ENCODE measurements around the gene ANXA11. TPM values are rescaled to one million over a fixed set of nuclear protein-coding genes. Genes with fewer than 3 reads are reported as not detected.
A peak's percentile ranks its signal among the peaks of the same experiment; 100 is the strongest.

Gene ANXA11
- total and polyA plus RNA-seq, 2 of the 8 experiments (the other 6 are each of a cell fraction or from before 2014, with no cell fraction given): 40.5 to 84.9 TPM

DNA sequence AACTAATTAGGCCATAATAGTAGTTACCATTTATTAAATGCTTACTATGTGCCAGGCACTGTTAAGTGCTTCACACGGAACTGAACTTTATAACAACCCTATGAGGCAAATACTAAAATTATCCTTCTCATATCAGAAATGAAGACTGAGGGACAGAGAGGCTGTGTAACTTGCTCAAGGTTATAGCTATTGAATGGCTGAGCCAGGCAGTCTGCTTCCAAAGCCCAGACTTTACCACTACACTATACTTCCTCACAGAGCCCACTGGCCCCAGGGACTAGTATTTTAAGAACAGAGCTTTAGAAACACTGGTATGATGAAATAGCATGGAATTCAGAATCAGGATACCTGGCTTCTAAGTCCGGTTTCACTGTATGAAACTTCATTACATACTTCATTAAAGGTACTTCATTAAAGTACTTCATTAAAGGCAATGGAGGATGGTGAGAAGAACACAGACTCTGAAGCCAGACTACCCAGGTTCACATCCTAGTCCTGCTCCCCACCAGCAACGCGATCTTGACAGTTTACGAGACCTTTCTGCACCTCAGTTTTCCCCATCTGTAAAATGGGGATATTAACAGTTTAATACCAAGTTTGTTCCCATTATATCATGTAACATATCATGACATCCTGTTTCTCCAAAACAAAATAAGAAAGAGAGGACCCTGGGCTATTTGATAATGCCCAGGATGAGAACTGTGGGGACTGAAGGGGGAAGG, 19.6 kb downstream of the ANXA11 start:
- ChIA-PET CTCF (ENCODE audit: partially characterized antibody) (interaction anchor here (1.3 to 3.1 kb wide), 6 partner anchors 9 to 44 kb away, joined by 3 to 18 read pairs (median 7); no protein-coding TSS in a partner anchor), POLR2A (ENCODE audit: partially characterized antibody) (interaction anchor here (1.4 kb wide), 1 partner anchor 18 kb away, joined by 6 read pairs; no protein-coding TSS in a partner anchor)
- peaks cover 0 to 31% of the 10 kb centered on the region in 2 experiments; a peak in 2 of 4 replicates for H3K79me2 ChIP-seq (ENCODE audit: control insufficient read depth in 1 of 2, insufficient read depth in 2 of 2, low read length in 2 of 2)
- peaks cover 2% of the 10 kb centered on the region for H3K79me1 ChIP-seq (ENCODE audit: low read depth, low read length)
- H4K5ac ChIP-seq (ENCODE audit: insufficient read length, low read depth, low read length): no peak overlapping the region
- H4K20me1 ChIP-seq (replicated peaks in 1 of 2; ENCODE audit: control insufficient read depth in 1 of 2, insufficient read depth in 2 of 2, low read length in 2 of 2): peaks cover 0 to 10% of the 10 kb centered on the region in 2 experiments
- H3K4me1 ChIP-seq (replicated peaks in 1 of 4; ENCODE audit: control insufficient read depth in 3 of 4, insufficient read depth in 4 of 4, low read length in 3 of 4): peaks cover 0 to 4% (median 2%) of the 10 kb centered on the region in 4 experiments; a peak in 3 of 7 replicates
- H2AK5ac ChIP-seq (ENCODE audit: low read depth, low read length): no peak overlapping the region
- no peak overlapping the region for H3K9ac ChIP-seq (replicated peaks in 1 of 4; ENCODE audit: extremely low read depth in 1 of 4, low read depth in 3 of 4, low read length in 3 of 4)
- H3K4me2 ChIP-seq (ENCODE audit: insufficient read depth in 1 of 2, low read depth in 2 of 2, low read length in 2 of 2): no peak overlapping the region
- TF ChIP-seq KDM1A (IDR thresholded peaks at IDR 0.05; ENCODE audit: borderline replicate concordance, low read length) (peak; percentile 33; the same call in 1 of the 2 replicates), ZNF274 (IDR thresholded peaks at IDR 0.05; ENCODE audit: borderline replicate concordance, extremely low read depth, low read length) (no peak), NANOG (IDR thresholded peaks at IDR 0.05; ENCODE audit: insufficient read depth, low read depth, low read length, poor library complexity, severe bottlenecking) (no peak), SIRT6 (IDR thresholded peaks at IDR 0.05; ENCODE audit: low read length) (no peak), TAF7 (optimal IDR thresholded peaks at IDR 0.05; ENCODE audit: borderline replicate concordance, low read depth, low read length) (no peak), YY1 (IDR thresholded peaks at IDR 0.05; ENCODE audit: low read depth, low read length) (no peak), SP1 (IDR thresholded peaks at IDR 0.05; ENCODE audit: low read depth, low read length) (no peak), TBP (IDR thresholded peaks at IDR 0.05; ENCODE audit: low read depth, low read length) (no peak), SP2 (IDR thresholded peaks at IDR 0.05; ENCODE audit: low read length) (no peak)
- 91% methylated on average over 5 of the region's 5 CpGs; no CpG with 5 or more reads in 1 of the 2 experiments for WGBS, 2 experiments (ENCODE audit: extremely low coverage in 1 of 2, insufficient coverage in 1 of 2, insufficient read length in 1 of 2, insufficient replicate concordance in 2 of 2, low coverage in 1 of 2, low lambda C conversion rate in 2 of 2, missing lambda C conversion rate in 1 of 2)
- H3K36me3 ChIP-seq (ENCODE audit: control insufficient read depth in 2 of 4, insufficient read depth in 4 of 4, low read length in 3 of 4): no peaks in the 10 kb centered on the region
- H3K23me2 ChIP-seq (ENCODE audit: low read depth, low read length): no peaks in the 10 kb centered on the region
- FAIRE-seq: no peak
- H2BK20ac ChIP-seq (ENCODE audit: low read length): no peak overlapping the region
- no peak overlapping the region for H4K8ac ChIP-seq (ENCODE audit: extremely low read depth, insufficient read depth, low read length)
- H2BK12ac ChIP-seq (ENCODE audit: low read depth, low read length): no peak overlapping the region
- DNase-seq (ENCODE audit: low read depth in 1 of 2, low spot score in 2 of 2): no peak
- no peak overlapping the region for H3K4ac ChIP-seq (replicated peaks; ENCODE audit: insufficient read length, low read depth, low read length)
- no peaks in the 10 kb centered on the region for H3K27me3 ChIP-seq (replicated peaks in 1 of 4; ENCODE audit: control insufficient read depth in 3 of 4, extremely low read depth in 1 of 4, insufficient read depth in 3 of 4, low read length in 3 of 4)
- H3K18ac ChIP-seq (ENCODE audit: extremely low read depth, low read length): no peak overlapping the region
- no peaks in the 10 kb centered on the region for H3K9me3 ChIP-seq (ENCODE audit: insufficient read depth in 2 of 2, low read depth in 1 of 2, low read length in 1 of 2)
- no peak overlapping the region for H3K14ac ChIP-seq (ENCODE audit: insufficient read length)
- no peak overlapping the region for H3K23ac ChIP-seq (ENCODE audit: insufficient read length)
- no peak overlapping the region for H2AFZ ChIP-seq (ENCODE audit: low read length)
- H2BK120ac ChIP-seq (replicated peaks; ENCODE audit: low read depth, low read length): no peak overlapping the region
- no peak overlapping the region for H3K27ac ChIP-seq (ENCODE audit: low read depth, low read length)
- no peak overlapping the region for H2BK15ac ChIP-seq (ENCODE audit: low read length)
- H2BK5ac ChIP-seq (ENCODE audit: low read depth, low read length): no peak overlapping the region
- H3K4me3 ChIP-seq (ENCODE audit: extremely low read depth in 1 of 4, insufficient read depth in 2 of 4, low read depth in 3 of 4, low read length in 4 of 4): no peak overlapping the region
- H3K56ac ChIP-seq (replicated peaks; ENCODE audit: insufficient read length, low read depth, low read length): no peak overlapping the region
- H4K91ac ChIP-seq (replicated peaks; ENCODE audit: insufficient read length, low read length): no peak overlapping the region
